Measurements from ENCODE around the gene KLHDC4. TPM values are rescaled to one million over a fixed set of nuclear protein-coding genes. Genes with fewer than 3 reads are reported as not detected.

KLHDC4 gene
- total RNA-seq, 1 donor from 2014 or later, result 11.7 TPM

- no peaks in the 10 kb centered on the region for H3K9me3 ChIP-seq (replicated peaks)
- intact Hi-C loops (cut with micrococcal nuclease), result no loop called here
- H3K27me3 ChIP-seq (ENCODE audit: low read depth), result peaks cover 25% of the 10 kb centered on the region
- H3K4me1 ChIP-seq, result peaks cover 10% of the 10 kb centered on the region
- no peak for DNase-seq
- no peak overlapping the region for H3K27ac ChIP-seq (replicated peaks)
- TF ChIP-seq, protein P1, sequence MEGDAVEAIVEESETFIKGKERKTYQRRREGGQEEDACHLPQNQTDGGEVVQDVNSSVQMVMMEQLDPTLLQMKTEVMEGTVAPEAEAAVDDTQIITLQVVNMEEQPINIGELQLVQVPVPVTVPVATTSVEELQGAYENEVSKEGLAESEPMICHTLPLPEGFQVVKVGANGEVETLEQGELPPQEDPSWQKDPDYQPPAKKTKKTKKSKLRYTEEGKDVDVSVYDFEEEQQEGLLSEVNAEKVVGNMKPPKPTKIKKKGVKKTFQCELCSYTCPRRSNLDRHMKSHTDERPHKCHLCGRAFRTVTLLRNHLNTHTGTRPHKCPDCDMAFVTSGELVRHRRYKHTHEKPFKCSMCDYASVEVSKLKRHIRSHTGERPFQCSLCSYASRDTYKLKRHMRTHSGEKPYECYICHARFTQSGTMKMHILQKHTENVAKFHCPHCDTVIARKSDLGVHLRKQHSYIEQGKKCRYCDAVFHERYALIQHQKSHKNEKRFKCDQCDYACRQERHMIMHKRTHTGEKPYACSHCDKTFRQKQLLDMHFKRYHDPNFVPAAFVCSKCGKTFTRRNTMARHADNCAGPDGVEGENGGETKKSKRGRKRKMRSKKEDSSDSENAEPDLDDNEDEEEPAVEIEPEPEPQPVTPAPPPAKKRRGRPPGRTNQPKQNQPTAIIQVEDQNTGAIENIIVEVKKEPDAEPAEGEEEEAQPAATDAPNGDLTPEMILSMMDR (IDR thresholded peaks at IDR 0.05; ENCODE audit: borderline replicate concordance), result no peak
- no peaks in the 10 kb centered on the region for H3K36me3 ChIP-seq
- no peak overlapping the region for H3K4me3 ChIP-seq
Measured at GRCh38 chr16:87693827-87694226, 72.0 kb downstream of the KLHDC4 start.

DNA sequence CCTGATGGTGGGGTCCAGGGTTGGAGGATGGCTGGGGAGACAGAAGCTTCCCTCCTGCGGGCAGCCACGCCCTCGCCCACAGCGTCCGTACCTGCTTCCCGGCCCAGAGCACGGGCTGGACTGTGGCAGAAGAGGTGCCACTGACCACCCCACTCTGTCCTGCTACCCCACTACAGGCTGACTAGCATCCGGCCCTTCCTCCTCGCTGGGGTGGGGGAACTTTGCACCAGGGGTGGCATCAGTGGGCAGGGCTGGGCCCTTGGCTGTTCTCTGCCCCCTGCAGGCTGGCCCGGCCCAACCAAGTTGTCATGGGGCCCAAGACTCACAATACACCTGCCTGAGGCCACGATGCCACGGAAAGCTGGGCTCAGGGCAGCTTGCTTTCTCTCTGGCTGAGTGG, 73.0 kb downstream of the KLHDC4 start:
- Histone ChIP-seq H3K27ac (replicated peaks) (no peak overlapping the region), H3K27me3 (ENCODE audit: low read depth) (peaks cover 35% of the 10 kb centered on the region), H3K9me3 (replicated peaks) (no peaks in the 10 kb centered on the region), H3K4me1 (peaks cover 10% of the 10 kb centered on the region), H3K36me3 (no peaks in the 10 kb centered on the region), H3K4me3 (no peak overlapping the region)
- TF ChIP-seq, protein P1 (IDR thresholded peaks at IDR 0.05; ENCODE audit: borderline replicate concordance), result no peak
- intact Hi-C loops (cut with micrococcal nuclease), result no loop called here
- DNase-seq, result no peak

DNA sequence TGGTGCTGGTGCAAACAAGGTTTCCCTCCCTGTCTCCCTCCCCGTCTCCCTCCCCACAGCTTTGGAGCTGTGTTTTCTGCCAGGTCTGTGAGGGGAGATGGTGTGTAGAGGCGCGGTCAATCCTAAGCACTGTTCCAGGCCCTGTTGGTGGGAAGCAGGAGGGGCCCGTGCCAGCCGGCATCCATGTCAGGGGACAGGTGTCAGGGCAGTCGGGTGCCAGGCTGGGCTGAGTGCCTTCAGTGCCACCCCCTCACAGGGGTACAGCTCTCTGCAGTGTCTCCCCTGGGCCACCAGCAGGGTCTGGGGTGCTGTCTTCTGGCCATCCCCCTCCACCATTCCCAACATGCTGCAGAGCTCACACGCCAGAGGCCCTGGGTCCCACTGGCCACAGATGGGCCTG, 73.6 kb downstream of the KLHDC4 start:
- TF ChIP-seq, protein P1 (IDR thresholded peaks at IDR 0.05; ENCODE audit: borderline replicate concordance), result no peak
- intact Hi-C loops (cut with micrococcal nuclease), result no loop called here
- no peak overlapping the region for H3K27ac ChIP-seq (replicated peaks)
- H3K9me3 ChIP-seq (replicated peaks), result no peaks in the 10 kb centered on the region
- no peak for DNase-seq
- no peaks in the 10 kb centered on the region for H3K36me3 ChIP-seq
- H3K4me1 ChIP-seq, result peaks cover 10% of the 10 kb centered on the region
- H3K4me3 ChIP-seq, result no peak overlapping the region
- peaks cover 41% of the 10 kb centered on the region for H3K27me3 ChIP-seq (ENCODE audit: low read depth)

- no peak for DNase-seq
- H3K27me3 ChIP-seq (ENCODE audit: low read depth), result peaks cover 46% of the 10 kb centered on the region
- no peaks in the 10 kb centered on the region for H3K36me3 ChIP-seq
- H3K4me3 ChIP-seq, result peak overlapping the region; percentile 11
- H3K27ac ChIP-seq (replicated peaks), result no peak overlapping the region
- intact Hi-C loops (cut with micrococcal nuclease), result no loop called here
- H3K4me1 ChIP-seq, result peaks cover 10% of the 10 kb centered on the region
- H3K9me3 ChIP-seq (replicated peaks), result no peaks in the 10 kb centered on the region
- TF ChIP-seq, protein P1 (IDR thresholded peaks at IDR 0.05; ENCODE audit: borderline replicate concordance), result no peak
Measured at GRCh38 chr16:87691686-87692079, 74.1 kb downstream of the KLHDC4 start.

DNA sequence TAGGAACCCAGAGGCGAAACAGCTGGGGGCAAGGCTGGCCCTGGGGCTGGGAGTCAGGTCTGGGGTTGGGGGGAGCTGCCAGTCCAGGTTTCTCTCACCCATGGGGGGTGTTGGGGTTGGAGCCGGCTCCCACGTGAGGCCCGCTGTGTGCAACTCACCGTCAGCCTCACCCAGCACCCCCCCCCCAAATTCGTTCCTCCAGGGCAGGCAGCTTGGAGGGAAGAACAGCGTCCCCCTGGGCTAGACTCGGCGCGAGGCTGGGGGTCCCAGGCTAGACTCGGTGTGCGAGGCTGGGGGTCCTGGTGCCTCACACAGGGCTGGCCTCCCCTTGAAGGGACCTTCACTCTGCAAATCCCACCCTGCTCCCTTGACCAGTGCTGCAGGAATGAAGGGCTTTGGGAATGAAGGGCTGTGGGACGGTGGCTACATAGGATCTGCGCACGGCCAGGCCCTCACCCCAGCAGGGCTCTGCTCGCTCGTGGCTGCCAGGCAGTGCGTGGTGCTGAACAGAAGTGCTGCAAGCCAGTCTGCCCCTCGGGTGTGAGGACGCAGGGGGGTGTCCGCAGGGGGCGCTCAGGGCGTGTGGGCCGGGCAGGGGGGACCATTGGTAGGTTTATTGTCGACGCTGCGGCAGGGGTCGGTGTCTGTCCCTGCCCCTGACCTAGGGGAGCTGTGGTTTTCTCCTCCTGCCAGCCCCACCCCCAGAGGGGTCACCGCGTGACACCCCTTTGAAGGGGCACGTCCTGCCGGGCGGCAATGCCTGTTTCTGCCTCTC, 74.7 kb downstream of the KLHDC4 start:
- Histone ChIP-seq H3K36me3 (no peaks in the 10 kb centered on the region), H3K9me3 (replicated peaks) (no peaks in the 10 kb centered on the region), H3K4me3 (peak overlapping the region; percentile 11), H3K4me1 (peaks cover 10% of the 10 kb centered on the region), H3K27me3 (ENCODE audit: low read depth) (peaks cover 49% of the 10 kb centered on the region), H3K27ac (replicated peaks) (no peak overlapping the region)
- TF ChIP-seq, protein P1 (IDR thresholded peaks at IDR 0.05; ENCODE audit: borderline replicate concordance), result no peak
- intact Hi-C loops (cut with micrococcal nuclease), result no loop called here
- DNase-seq, result no peak

Data from left ventricle myocardium inferior (tissue), 1 donor.